GM12878 (cell line): ENCODE measurements around the gene BRF1. TPM values are rescaled to one million over a fixed set of nuclear protein-coding genes. Genes with fewer than 3 reads are reported as not detected.

Source experiments
- DPF2 ChIP-seq: fragments of 450-650 bp; IDR thresholded peaks from 2 replicates; pipeline ENCODE4 v1.6.1; 2017; ENCODE audit warnings: mild to moderate bottlenecking
- ETV6 ChIP-seq, 2 experiments: fragments of 450-650 bp in 1 of 2; IDR thresholded peaks in 1 of 2; conservative IDR thresholded peaks in 1 of 2; 2 replicates each; pipeline ENCODE4 v1.6.1; 2014; ENCODE audit warnings: antibody characterized with exemption in 1 of 2, borderline replicate concordance in 1 of 2, low read depth in 1 of 2, mild to moderate bottlenecking in 1 of 2, moderate library complexity in 1 of 2
- FOXK2 ChIP-seq: fragments of 450-650 bp; IDR thresholded peaks from 2 replicates; pipeline ENCODE4 v1.6.1; 2017; ENCODE audit warnings: mild to moderate bottlenecking, moderate library complexity
- HCFC1 ChIP-seq: fragments of 150-350 bp; IDR thresholded peaks from 2 replicates; pipeline ENCODE4 v1.6.1; 2014; ENCODE audit warnings: low read length
- RFX5 ChIP-seq: IDR thresholded peaks from 2 replicates; pipeline ENCODE4 v1.6.1; 2011; ENCODE audit warnings: low read depth, low read length, improper control_type of control experiment
- RUNX3 ChIP-seq: IDR thresholded peaks from 2 replicates; pipeline ENCODE4 v1.6.1; 2012; ENCODE audit warnings: low read length, inconsistent platforms
- ZSCAN29 ChIP-seq: fragments of 450-650 bp; IDR thresholded peaks from 2 replicates; pipeline ENCODE4 v1.6.1; 2017; ENCODE audit warnings: mild to moderate bottlenecking, moderate library complexity
- polyA plus RNA-seq, 11 experiments: library from polyadenylated mRNA; depleted of rRNA in 4 of 11; unstranded in 6 of 11; stranded (reverse) in 5 of 11; fragments of >200 nt; fragmentation: Nextera tagmentation in 4 of 11; fragmentation: Illumina TruSeq in 1 of 11; extraction: Ambion mirVana in 4 of 11; extraction: Trizol in 1 of 11; gene quantifications; 1 replicate in 1 of 11; 2 replicates in 10 of 11; pipeline versions ENCODE4 v1.2.1 to v1.2.3, GENCODE V29; 2011 to 2016; ENCODE audit warnings: inconsistent platforms in 2 of 11, missing spikeins in 2 of 11, low read depth in 1 of 11
- total RNA-seq, 4 experiments: library from RNA; depleted of rRNA in 3 of 4; stranded (reverse); fragments of >200 nt in 3 of 4; fragmentation: Illumina TruSeq in 1 of 4; extraction: Trizol in 1 of 4; gene quantifications; 2 replicates each; pipeline versions ENCODE4 v1.2.1 to v1.2.3, GENCODE V29; 2013 to 2021
- TF ChIP-seq, protein P1 (sequence below): fragments of 450-650 bp; IDR thresholded peaks from 2 replicates; pipeline ENCODE4 v1.6.1; 2014; ENCODE audit warnings: mild to moderate bottlenecking
- TF ChIP-seq, protein P2 (sequence below): fragments of 450-650 bp; formaldehyde crosslinking; IDR thresholded peaks from 2 replicates; pipeline ENCODE4 v1.4.0; 2022; ENCODE audit warnings: mild to moderate bottlenecking, moderate library complexity

BRF1 gene
- total and polyA plus RNA-seq, 10 of the 15 experiments (the other 5 are each of a cell fraction or from before 2014, with no cell fraction given): 0.21 to 33.5 (median 10.7) TPM

DNA sequence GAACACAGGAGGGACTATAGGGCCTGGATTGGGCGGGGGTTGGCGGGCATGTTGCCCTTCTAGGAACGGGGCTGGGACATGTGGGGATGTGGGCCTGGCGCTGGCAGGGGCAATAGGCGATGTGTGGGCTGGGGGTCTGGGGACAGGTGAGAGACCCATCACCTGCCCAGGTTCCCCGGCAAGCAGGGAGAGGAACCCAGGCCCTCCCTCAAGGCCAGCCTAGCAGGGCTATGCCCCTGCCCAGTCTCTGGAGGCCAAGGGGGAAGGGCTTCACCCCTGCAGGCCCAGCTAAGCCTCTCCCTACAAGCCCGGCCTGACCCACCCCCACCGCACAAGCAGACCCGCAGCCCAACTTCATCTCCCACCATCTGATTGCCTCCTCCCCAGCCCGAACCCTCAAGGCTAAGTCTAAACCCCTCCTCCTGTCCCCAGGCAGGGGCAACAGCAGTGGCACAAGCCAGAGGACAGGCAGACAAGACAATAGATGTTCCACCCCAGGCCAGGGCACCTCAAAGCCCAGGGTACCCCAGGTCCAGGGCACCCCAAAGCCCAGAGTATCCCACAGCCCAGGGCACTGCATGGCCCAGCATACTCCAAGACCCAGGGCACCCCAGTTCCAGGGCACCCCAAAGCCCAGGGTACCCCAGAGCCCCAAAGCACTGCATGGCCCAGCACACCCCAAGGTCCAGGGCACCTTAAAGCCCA is 138.7 kb downstream of the BRF1 start (continued):
- TF ChIP-seq, protein P1, sequence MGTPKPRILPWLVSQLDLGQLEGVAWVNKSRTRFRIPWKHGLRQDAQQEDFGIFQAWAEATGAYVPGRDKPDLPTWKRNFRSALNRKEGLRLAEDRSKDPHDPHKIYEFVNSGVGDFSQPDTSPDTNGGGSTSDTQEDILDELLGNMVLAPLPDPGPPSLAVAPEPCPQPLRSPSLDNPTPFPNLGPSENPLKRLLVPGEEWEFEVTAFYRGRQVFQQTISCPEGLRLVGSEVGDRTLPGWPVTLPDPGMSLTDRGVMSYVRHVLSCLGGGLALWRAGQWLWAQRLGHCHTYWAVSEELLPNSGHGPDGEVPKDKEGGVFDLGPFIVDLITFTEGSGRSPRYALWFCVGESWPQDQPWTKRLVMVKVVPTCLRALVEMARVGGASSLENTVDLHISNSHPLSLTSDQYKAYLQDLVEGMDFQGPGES: no peak
- TF ChIP-seq DPF2: no peak
- no peak for TF ChIP-seq RUNX3
- TF ChIP-seq HCFC1: no peak
- no peak for TF ChIP-seq ZSCAN29
- TF ChIP-seq FOXK2: no peak
- TF ChIP-seq RFX5: no peak
- TF ChIP-seq ETV6 (conservative IDR thresholded peaks at IDR 0.05 in 1 of 2, IDR thresholded peaks at IDR 0.05 in 1 of 2; ENCODE audit: borderline replicate concordance in 1 of 2, low read depth in 1 of 2): no peak
- TF ChIP-seq, protein P2, sequence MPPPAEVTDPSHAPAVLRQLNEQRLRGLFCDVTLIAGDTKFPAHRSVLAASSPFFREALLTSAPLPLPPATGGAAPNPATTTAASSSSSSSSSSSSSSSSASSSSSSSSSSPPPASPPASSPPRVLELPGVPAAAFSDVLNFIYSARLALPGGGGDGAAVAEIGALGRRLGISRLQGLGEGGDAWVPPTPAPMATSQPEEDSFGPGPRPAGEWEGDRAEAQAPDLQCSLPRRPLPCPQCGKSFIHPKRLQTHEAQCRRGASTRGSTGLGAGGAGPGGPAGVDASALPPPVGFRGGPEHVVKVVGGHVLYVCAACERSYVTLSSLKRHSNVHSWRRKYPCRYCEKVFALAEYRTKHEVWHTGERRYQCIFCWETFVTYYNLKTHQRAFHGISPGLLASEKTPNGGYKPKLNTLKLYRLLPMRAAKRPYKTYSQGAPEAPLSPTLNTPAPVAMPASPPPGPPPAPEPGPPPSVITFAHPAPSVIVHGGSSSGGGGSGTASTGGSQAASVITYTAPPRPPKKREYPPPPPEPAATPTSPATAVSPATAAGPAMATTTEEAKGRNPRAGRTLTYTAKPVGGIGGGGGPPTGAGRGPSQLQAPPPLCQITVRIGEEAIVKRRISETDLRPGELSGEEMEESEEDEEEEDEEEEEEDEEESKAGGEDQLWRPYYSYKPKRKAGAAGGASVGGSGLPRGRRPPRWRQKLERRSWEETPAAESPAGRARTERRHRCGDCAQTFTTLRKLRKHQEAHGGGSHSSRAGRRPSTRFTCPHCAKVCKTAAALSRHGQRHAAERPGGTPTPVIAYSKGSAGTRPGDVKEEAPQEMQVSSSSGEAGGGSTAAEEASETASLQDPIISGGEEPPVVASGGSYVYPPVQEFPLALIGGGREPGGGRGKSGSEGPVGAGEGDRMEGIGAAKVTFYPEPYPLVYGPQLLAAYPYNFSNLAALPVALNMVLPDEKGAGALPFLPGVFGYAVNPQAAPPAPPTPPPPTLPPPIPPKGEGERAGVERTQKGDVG (CRISPR knock-in tag): no peak
